Ectodermal cell (in vitro differentiated cells): ENCODE measurements around the gene MIF.
"Not testable (repeated sequence)": the region's sequence is repeated elsewhere in the genome, so short reads cannot be mapped to it uniquely, and the experiment has no call there.

ENCODE experiments used
- H3K27ac ChIP-seq: 2 replicates; pipeline ENCODE4 v1.7.0; 2013; ENCODE audit warnings: mild to moderate bottlenecking, low read depth, low read length; ENCODE audit not compliant: insufficient read depth, poor library complexity, severe bottlenecking
- H3K27me3 ChIP-seq: 2 replicates; pipeline ENCODE4 v1.7.0; 2013; ENCODE audit warnings: mild to moderate bottlenecking, low read length; ENCODE audit not compliant: insufficient read depth, control insufficient read depth, poor library complexity, severe bottlenecking
- H3K36me3 ChIP-seq: one replicate; pipeline ENCODE4 v1.7.0; 2013; ENCODE audit warnings: low read length; ENCODE audit not compliant: control insufficient read depth, insufficient read depth
- H3K4me1 ChIP-seq: one replicate; pipeline ENCODE4 v1.7.0; 2013; ENCODE audit warnings: low read length; ENCODE audit not compliant: control insufficient read depth, insufficient read depth
- H3K4me3 ChIP-seq: 2 replicates; pipeline ENCODE4 v1.7.0; 2013; ENCODE audit warnings: low read depth, low read length, control low read depth; ENCODE audit not compliant: insufficient read depth
- H3K9me3 ChIP-seq: 2 replicates; pipeline ENCODE4 v1.7.0; 2013; ENCODE audit warnings: mild to moderate bottlenecking, low read length, moderate library complexity; ENCODE audit not compliant: control insufficient read depth
- WGBS, 2 experiments: methylation state at CpG; one replicate each; pipeline ENCODE4 v1.1.7; 2013; ENCODE audit warnings: missing lambda C conversion rate in 2 of 2; 5-methylcytosine and 5-hydroxymethylcytosine counted together

Gene MIF

GRCh38 chr22:23912293-23912903, 18.2 kb downstream of the MIF start:
- no peaks in the 10 kb centered on the region for H3K27me3 ChIP-seq
- H3K4me1 ChIP-seq, result no peaks in the 10 kb centered on the region
- H3K4me3 ChIP-seq, result no peak overlapping the region
- WGBS, 2 experiments, result 93 to 95% methylated on average over 9 of the region's 9 CpGs
- no peak overlapping the region for H3K27ac ChIP-seq
- no peaks in the 10 kb centered on the region for H3K9me3 ChIP-seq
- no peaks in the 10 kb centered on the region for H3K36me3 ChIP-seq

- Histone ChIP-seq H3K27me3 (no peaks in the 10 kb centered on the region), H3K36me3 (no peaks in the 10 kb centered on the region), H3K4me3 (peak overlapping the region; percentile 28), H3K27ac (peak overlapping the region; percentile 62), H3K9me3 (no peaks in the 10 kb centered on the region), H3K4me1 (no peaks in the 10 kb centered on the region)
- WGBS, 2 experiments, result 35 to 43% methylated on average over 1 of the region's 1 CpG
Observed at GRCh38 chr22:23913306-23913660, 19.1 kb downstream of the MIF start.

- H3K4me1 ChIP-seq, result no peaks in the 10 kb centered on the region
- WGBS, 2 experiments, result 22 to 27% methylated on average over 42 to 44 of the region's 44 CpGs
- H3K36me3 ChIP-seq, result no peaks in the 10 kb centered on the region
- peak overlapping the region; percentile 62 for H3K27ac ChIP-seq
- H3K9me3 ChIP-seq, result no peaks in the 10 kb centered on the region
- peak overlapping the region; percentile 28 for H3K4me3 ChIP-seq
- no peaks in the 10 kb centered on the region for H3K27me3 ChIP-seq
Observed at GRCh38 chr22:23913661-23914353, 19.6 kb downstream of the MIF start.

GRCh38 chr22:23915290-23915689, 21.1 kb downstream of the MIF start:
- Histone ChIP-seq H3K4me3 (no peak overlapping the region), H3K36me3 (no peaks in the 10 kb centered on the region), H3K4me1 (no peaks in the 10 kb centered on the region), H3K27ac (no peak overlapping the region), H3K9me3 (no peaks in the 10 kb centered on the region), H3K27me3 (no peaks in the 10 kb centered on the region)
- 98 to 100% methylated on average over 3 of the region's 3 CpGs for WGBS, 2 experiments

GRCh38 chr22:23920267-23920611, 26.1 kb downstream of the MIF start:
- not testable (repeated sequence) for H3K36me3 ChIP-seq, H3K4me3 ChIP-seq, H3K9me3 ChIP-seq, H3K4me1 ChIP-seq, H3K27ac ChIP-seq, H3K27me3 ChIP-seq
- 97 to 100% methylated on average over 1 of the region's 1 CpG for WGBS, 2 experiments

GRCh38 chr22:23921586-23922201, 27.5 kb downstream of the MIF start:
- H3K9me3 ChIP-seq, H3K36me3 ChIP-seq, H3K27ac ChIP-seq, H3K27me3 ChIP-seq, H3K4me3 ChIP-seq, H3K4me1 ChIP-seq: not testable (repeated sequence)
- WGBS, 2 experiments, result 94 to 96% methylated on average over 13 of the region's 13 CpGs

- Histone ChIP-seq H3K27me3 (no peaks in the 10 kb centered on the region), H3K27ac (no peak overlapping the region), H3K4me3 (no peak overlapping the region), H3K9me3 (no peaks in the 10 kb centered on the region), H3K36me3 (no peaks in the 10 kb centered on the region), H3K4me1 (no peaks in the 10 kb centered on the region)
- 86 to 89% methylated on average over 2 of the region's 2 CpGs for WGBS, 2 experiments
Observed at GRCh38 chr22:23922921-23923320, 28.7 kb downstream of the MIF start.

GRCh38 chr22:23925020-23925606, 30.9 kb downstream of the MIF start:
- no peaks in the 10 kb centered on the region for H3K27me3 ChIP-seq
- peaks cover under 1% of the 10 kb centered on the region for H3K36me3 ChIP-seq
- no peaks in the 10 kb centered on the region for H3K9me3 ChIP-seq
- no peak overlapping the region for H3K4me3 ChIP-seq
- H3K27ac ChIP-seq, result no peak overlapping the region
- no peaks in the 10 kb centered on the region for H3K4me1 ChIP-seq
- 93% methylated on average over 5 of the region's 6 CpGs for WGBS, 2 experiments

GRCh38 chr22:23926561-23926960, 32.4 kb downstream of the MIF start:
- Histone ChIP-seq H3K4me1 (no peaks in the 10 kb centered on the region), H3K27ac (no peak overlapping the region), H3K9me3 (no peaks in the 10 kb centered on the region), H3K27me3 (no peaks in the 10 kb centered on the region), H3K4me3 (no peak overlapping the region), H3K36me3 (peaks cover 6% of the 10 kb centered on the region)
- WGBS, 2 experiments, result 75% methylated on average over 14 of the region's 14 CpGs

- H3K27ac ChIP-seq, result no peak overlapping the region
- WGBS, 2 experiments, result 96 to 98% methylated on average over 4 to 5 of the region's 5 CpGs
- H3K4me3 ChIP-seq, result no peak overlapping the region
- H3K36me3 ChIP-seq, result no peaks in the 10 kb centered on the region
- H3K4me1 ChIP-seq, result no peaks in the 10 kb centered on the region
- no peaks in the 10 kb centered on the region for H3K27me3 ChIP-seq
- H3K9me3 ChIP-seq, result no peaks in the 10 kb centered on the region
Observed at GRCh38 chr22:23938328-23939016, 44.3 kb downstream of the MIF start.
